Left renal pelvis (tissue), 4 donors: Measurements from ENCODE around the gene RAB10. TPM values are rescaled to one million over a fixed set of nuclear protein-coding genes. Genes with fewer than 3 reads are reported as not detected.
"Not testable (repeated sequence)": the region's sequence is repeated elsewhere in the genome, so short reads cannot be mapped to it uniquely, and the experiment has no call there.

Source experiments
- DNase-seq, 4 donors: peaks; one replicate each; pipeline ENCODE4 v3.0.0-alpha.2; 2013; ENCODE audit warnings: low read depth in 4 of 4, low spot score in 3 of 4
- polyA plus RNA-seq, 4 donors: library from polyadenylated mRNA; unstranded; fragments of 120-200 nt; gene quantifications; one replicate each; pipeline ENCODE4 v1.2.1, GENCODE V29; 2013; ENCODE audit not compliant: insufficient read length in 4 of 4

The RAB10 gene
- polyA plus RNA-seq, 4 donors: 111 to 168 (median 144) TPM

GRCh38 chr2:26054598-26055348, 20.9 kb downstream of the RAB10 start:
- no peak for DNase-seq

- DNase-seq: peak in 1 of 4 donors; percentile 27
These were observed 24.5 kb downstream of the RAB10 start for GRCh38 chr2:26058390-26058789.

- no peak for DNase-seq
These were observed 25.7 kb downstream of the RAB10 start for GRCh38 chr2:26059542-26059941.

- no peak for DNase-seq
These were observed 27.7 kb downstream of the RAB10 start for GRCh38 chr2:26061539-26061938.

- no peak for DNase-seq
These were observed 31.0 kb downstream of the RAB10 start for GRCh38 chr2:26064846-26065245.

GRCh38 chr2:26067186-26067974, 33.5 kb downstream of the RAB10 start:
- DNase-seq: no peak

- DNase-seq: no peak
These were observed 34.2 kb downstream of the RAB10 start for GRCh38 chr2:26067980-26068507.

- DNase-seq: no peak
These were observed 34.9 kb downstream of the RAB10 start for GRCh38 chr2:26068602-26069298.

- DNase-seq: no peak
These were observed 36.8 kb downstream of the RAB10 start for GRCh38 chr2:26070730-26071129.

- no peak for DNase-seq
These were observed 39.3 kb downstream of the RAB10 start for GRCh38 chr2:26072925-26073768.

GRCh38 chr2:26073830-26074229, 39.9 kb downstream of the RAB10 start:
- DNase-seq: no peak

- no peak for DNase-seq
These were observed 40.8 kb downstream of the RAB10 start for GRCh38 chr2:26074676-26075075.

- no peak for DNase-seq
These were observed 41.3 kb downstream of the RAB10 start for GRCh38 chr2:26075173-26075572.

- no peak for DNase-seq
These were observed 42.2 kb downstream of the RAB10 start for GRCh38 chr2:26076001-26076587.

GRCh38 chr2:26077291-26077690, 43.4 kb downstream of the RAB10 start:
- DNase-seq: no peak

GRCh38 chr2:26078939-26079338, 45.1 kb downstream of the RAB10 start:
- no peak for DNase-seq

GRCh38 chr2:26080356-26080755, 46.5 kb downstream of the RAB10 start:
- no peak for DNase-seq

- not testable (repeated sequence) for DNase-seq
These were observed 47.0 kb downstream of the RAB10 start for GRCh38 chr2:26080925-26081324.

GRCh38 chr2:26081556-26081955, 47.7 kb downstream of the RAB10 start:
- no peak for DNase-seq

GRCh38 chr2:26086155-26086637, 52.3 kb downstream of the RAB10 start:
- no peak for DNase-seq
